Measurements from ENCODE around the gene VAMP5.
"Not testable (repeated sequence)": the region's sequence is repeated elsewhere in the genome, so short reads cannot be mapped to it uniquely, and the experiment has no call there.

VAMP5 gene

GRCh38 chr2:85584354-85584856 lies at the start of gene VAMP5:
Gene VAMP5, plus strand, starts transcription at chr2:85584431. Its CDS starts 60 bp downstream, at chr2:85584491.
- no peak for DNase-seq

GRCh38 chr2:85534881-85535280 lies 49.4 kb upstream of the VAMP5 start:
- DNase-seq: no peak

GRCh38 chr2:85536479-85536878 lies 47.8 kb upstream of the VAMP5 start:
- no peak for DNase-seq

- peak; percentile 56 for DNase-seq
Observed at GRCh38 chr2:85537600-85538506, 46.4 kb upstream of the VAMP5 start.

GRCh38 chr2:85538507-85539360 lies 45.5 kb upstream of the VAMP5 start, which contains the start of gene MAT2A:
Gene MAT2A, plus strand, starts transcription at chr2:85539168. Its CDS starts 120 bp downstream, at chr2:85539288.
- peak; percentile 79 for DNase-seq

GRCh38 chr2:85539361-85540132 lies 44.7 kb upstream of the VAMP5 start:
- DNase-seq: no peak

- no peak for DNase-seq
Observed at GRCh38 chr2:85540133-85540648, 44.0 kb upstream of the VAMP5 start.

- DNase-seq: no peak
Observed at GRCh38 chr2:85541262-85541661, 43.0 kb upstream of the VAMP5 start.

GRCh38 chr2:85541753-85542457 lies 42.3 kb upstream of the VAMP5 start:
- no peak for DNase-seq

- no peak for DNase-seq
Observed at GRCh38 chr2:85542777-85543176, 41.5 kb upstream of the VAMP5 start.

GRCh38 chr2:85544254-85544691 lies 40.0 kb upstream of the VAMP5 start:
- not testable (repeated sequence) for DNase-seq

- not testable (repeated sequence) for DNase-seq
Observed at GRCh38 chr2:85544915-85545779, 39.1 kb upstream of the VAMP5 start.

- DNase-seq: no peak
Observed at GRCh38 chr2:85545780-85546240, 38.4 kb upstream of the VAMP5 start.

GRCh38 chr2:85547089-85547858 lies 37.0 kb upstream of the VAMP5 start:
- DNase-seq: no peak

- DNase-seq: no peak
Observed at GRCh38 chr2:85547859-85548607, 36.2 kb upstream of the VAMP5 start.

- DNase-seq: no peak
Observed at GRCh38 chr2:85548608-85548900, 35.7 kb upstream of the VAMP5 start.

GRCh38 chr2:85549095-85549494 lies 35.1 kb upstream of the VAMP5 start:
- DNase-seq: no peak

GRCh38 chr2:85549826-85550225 lies 34.4 kb upstream of the VAMP5 start:
- DNase-seq: no peak

- no peak for DNase-seq
Observed at GRCh38 chr2:85550486-85550885, 33.7 kb upstream of the VAMP5 start.

Data from DMS153 (cell line).